ENCODE measurements around the gene UBASH3A. TPM values are rescaled to one million over a fixed set of nuclear protein-coding genes. Genes with fewer than 3 reads are reported as not detected.

The UBASH3A gene
- total RNA-seq, 1 experiment from 2014 or later = 0.07 TPM

DNA sequence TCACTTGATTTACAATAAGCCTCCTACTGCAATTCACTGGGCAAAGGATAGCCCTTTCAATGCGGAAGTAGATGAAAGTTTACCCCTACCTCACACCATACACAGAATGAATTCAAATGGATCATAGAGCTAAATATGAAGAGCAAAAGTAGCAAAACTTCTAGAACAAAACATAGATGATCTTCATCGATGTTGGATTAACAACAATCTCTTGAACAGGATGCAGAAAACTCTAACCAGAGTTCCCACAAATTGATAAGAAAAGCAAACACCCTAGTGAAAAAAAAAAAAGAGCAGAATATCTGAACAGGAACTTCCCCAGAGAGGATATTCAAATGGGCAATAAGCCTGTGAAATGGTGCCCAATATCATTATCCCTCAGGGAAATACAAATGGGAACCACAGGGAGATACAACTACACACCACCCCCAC lies 1.9 kb upstream of the UBASH3A start:
- no peak overlapping the region for H3K9ac ChIP-seq (ENCODE audit: low read length)
- no peaks in the 10 kb centered on the region for H3K79me2 ChIP-seq (ENCODE audit: insufficient read depth, low read length)
- POLR2A ChIA-PET = no interaction called here
- ATAC-seq (no peak), DNase-seq (ENCODE audit: low read depth, low spot score) (no peak)
- intact Hi-C loops (cut with micrococcal nuclease) = no loop called here
- BruUV-seq (replicated peaks) = no TSS peak
- no peaks in the 10 kb centered on the region for H3K36me3 ChIP-seq (ENCODE audit: control insufficient read depth in 1 of 2, insufficient read depth in 2 of 2, low read length in 2 of 2)
- TF ChIP-seq SP1 (IDR thresholded peaks at IDR 0.05; ENCODE audit: low read depth) (no peak), EGR1 (IDR thresholded peaks at IDR 0.05; ENCODE audit: low read depth) (no peak), ATF3 (IDR thresholded peaks at IDR 0.05) (no peak), EZH2 (IDR thresholded peaks at IDR 0.05) (no peak), CTCF (IDR thresholded peaks at IDR 0.05 in 2 of 3, conservative IDR thresholded peaks at IDR 0.05 in 1 of 3; ENCODE audit: borderline replicate concordance in 1 of 3, insufficient read depth in 1 of 3, low read depth in 2 of 3, low read length in 2 of 3) (no peak), ZFX (IDR thresholded peaks at IDR 0.05) (no peak)
- TF ChIP-seq, protein P1, sequence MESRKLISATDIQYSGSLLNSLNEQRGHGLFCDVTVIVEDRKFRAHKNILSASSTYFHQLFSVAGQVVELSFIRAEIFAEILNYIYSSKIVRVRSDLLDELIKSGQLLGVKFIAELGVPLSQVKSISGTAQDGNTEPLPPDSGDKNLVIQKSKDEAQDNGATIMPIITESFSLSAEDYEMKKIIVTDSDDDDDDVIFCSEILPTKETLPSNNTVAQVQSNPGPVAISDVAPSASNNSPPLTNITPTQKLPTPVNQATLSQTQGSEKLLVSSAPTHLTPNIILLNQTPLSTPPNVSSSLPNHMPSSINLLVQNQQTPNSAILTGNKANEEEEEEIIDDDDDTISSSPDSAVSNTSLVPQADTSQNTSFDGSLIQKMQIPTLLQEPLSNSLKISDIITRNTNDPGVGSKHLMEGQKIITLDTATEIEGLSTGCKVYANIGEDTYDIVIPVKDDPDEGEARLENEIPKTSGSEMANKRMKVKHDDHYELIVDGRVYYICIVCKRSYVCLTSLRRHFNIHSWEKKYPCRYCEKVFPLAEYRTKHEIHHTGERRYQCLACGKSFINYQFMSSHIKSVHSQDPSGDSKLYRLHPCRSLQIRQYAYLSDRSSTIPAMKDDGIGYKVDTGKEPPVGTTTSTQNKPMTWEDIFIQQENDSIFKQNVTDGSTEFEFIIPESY (IDR thresholded peaks at IDR 0.05; ENCODE audit: extremely low read depth, insufficient replicate concordance, low read length) = no peak
- RAD21 ChIA-PET (ENCODE audit: low non-redundant PET in 1 of 2, low total read pairs in 2 of 2, uncharacterized antibody in 2 of 2, unreplicated experiment in 2 of 2) = no interaction called here
- H3K9me2 ChIP-seq (ENCODE audit: insufficient read depth) = no peaks in the 10 kb centered on the region
- no peak overlapping the region for H3K4me3 ChIP-seq (replicated peaks in 1 of 2; ENCODE audit: low read depth in 1 of 2, low read length in 2 of 2)
- H3K4me1 ChIP-seq (ENCODE audit: control insufficient read depth in 1 of 2, insufficient read depth in 2 of 2, low read length in 2 of 2) = no peaks in the 10 kb centered on the region
- H3K27ac ChIP-seq (ENCODE audit: low read depth, low read length) = no peak overlapping the region
- H2AFZ ChIP-seq (ENCODE audit: low read depth, low read length, poor library complexity, severe bottlenecking) = no peak overlapping the region
- H3K4me2 ChIP-seq (ENCODE audit: low read length) = no peak overlapping the region
- no peaks in the 10 kb centered on the region for H4K20me1 ChIP-seq (ENCODE audit: insufficient read depth)
- CTCF ChIA-PET = no interaction called here
- no peaks in the 10 kb centered on the region for H3K27me3 ChIP-seq (ENCODE audit: insufficient read depth, low read length)
- no peaks in the 10 kb centered on the region for H3K9me3 ChIP-seq (ENCODE audit: control insufficient read depth in 1 of 2, insufficient read depth in 1 of 2, low read depth in 1 of 2, low read length in 2 of 2)

All from HCT116 (cell line).